OCI-LY7 (cell line): ENCODE results near the gene PSMG3.

ENCODE experiments used
- EZH2phosphoT487 ChIP-seq: fragments of 200-600 bp; sonication (generic); IDR thresholded peaks from 2 replicates; pipeline ENCODE4 v1.6.1; 2018; ENCODE audit warnings: low read depth, borderline replicate concordance, mild to moderate bottlenecking, mixed run types, antibody characterized with exemption, low read length, moderate library complexity, mixed read lengths
- TF ChIP-seq, protein P1 (sequence below): fragments of 200-600 bp; sonication (generic); conservative IDR thresholded peaks from 2 replicates; pipeline ENCODE4 v1.5.1; 2014; ENCODE audit warnings: mild to moderate bottlenecking, antibody characterized with exemption, low read length, moderate library complexity, mixed read lengths

DNA sequence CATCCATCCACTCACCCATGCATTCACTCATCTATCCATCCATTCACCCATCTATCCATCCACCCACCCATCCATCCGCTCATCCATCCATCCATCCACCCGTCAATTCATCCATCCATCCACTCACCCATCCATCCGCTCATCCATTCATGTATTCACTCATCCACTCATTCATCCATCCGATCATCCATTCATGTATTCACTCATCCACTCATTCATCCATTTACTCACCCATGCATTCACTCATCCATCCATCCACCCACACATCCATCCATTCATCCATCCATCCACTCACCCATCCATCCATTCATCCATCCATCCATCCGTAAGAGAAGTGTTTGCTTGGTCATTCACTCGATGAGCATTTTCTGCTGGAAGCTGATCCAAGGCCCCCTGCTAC lies 8.7 kb upstream of the PSMG3 start:
- TF ChIP-seq, protein P1, sequence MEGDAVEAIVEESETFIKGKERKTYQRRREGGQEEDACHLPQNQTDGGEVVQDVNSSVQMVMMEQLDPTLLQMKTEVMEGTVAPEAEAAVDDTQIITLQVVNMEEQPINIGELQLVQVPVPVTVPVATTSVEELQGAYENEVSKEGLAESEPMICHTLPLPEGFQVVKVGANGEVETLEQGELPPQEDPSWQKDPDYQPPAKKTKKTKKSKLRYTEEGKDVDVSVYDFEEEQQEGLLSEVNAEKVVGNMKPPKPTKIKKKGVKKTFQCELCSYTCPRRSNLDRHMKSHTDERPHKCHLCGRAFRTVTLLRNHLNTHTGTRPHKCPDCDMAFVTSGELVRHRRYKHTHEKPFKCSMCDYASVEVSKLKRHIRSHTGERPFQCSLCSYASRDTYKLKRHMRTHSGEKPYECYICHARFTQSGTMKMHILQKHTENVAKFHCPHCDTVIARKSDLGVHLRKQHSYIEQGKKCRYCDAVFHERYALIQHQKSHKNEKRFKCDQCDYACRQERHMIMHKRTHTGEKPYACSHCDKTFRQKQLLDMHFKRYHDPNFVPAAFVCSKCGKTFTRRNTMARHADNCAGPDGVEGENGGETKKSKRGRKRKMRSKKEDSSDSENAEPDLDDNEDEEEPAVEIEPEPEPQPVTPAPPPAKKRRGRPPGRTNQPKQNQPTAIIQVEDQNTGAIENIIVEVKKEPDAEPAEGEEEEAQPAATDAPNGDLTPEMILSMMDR = no peak
- TF ChIP-seq EZH2phosphoT487 = no peak
